Measurements from ENCODE around the gene LAT.
"Not testable (repeated sequence)": the region's sequence is repeated elsewhere in the genome, so short reads cannot be mapped to it uniquely, and the experiment has no call there.

The LAT gene

DNA sequence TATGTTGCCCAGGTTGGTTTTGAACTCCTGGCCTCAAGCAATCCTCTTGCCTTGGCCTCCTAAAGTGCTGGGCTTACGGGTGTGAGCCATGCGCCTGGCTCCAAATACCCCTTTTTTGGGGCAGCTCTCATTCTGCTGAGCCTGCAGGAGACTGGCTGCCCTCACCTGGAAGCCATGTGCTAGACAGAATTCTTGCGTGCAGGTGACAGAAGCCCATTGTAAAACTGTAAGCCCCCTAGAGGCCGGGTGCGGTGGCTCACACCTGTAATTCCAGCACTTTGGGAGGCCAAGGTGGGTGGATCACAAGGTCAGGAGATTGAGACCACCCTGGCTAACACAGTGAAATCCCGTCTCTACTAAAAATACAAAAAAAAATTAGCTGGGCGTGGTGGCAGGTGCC is 4.5 kb upstream of the LAT start:
- not testable (repeated sequence) for FAIRE-seq

DNA sequence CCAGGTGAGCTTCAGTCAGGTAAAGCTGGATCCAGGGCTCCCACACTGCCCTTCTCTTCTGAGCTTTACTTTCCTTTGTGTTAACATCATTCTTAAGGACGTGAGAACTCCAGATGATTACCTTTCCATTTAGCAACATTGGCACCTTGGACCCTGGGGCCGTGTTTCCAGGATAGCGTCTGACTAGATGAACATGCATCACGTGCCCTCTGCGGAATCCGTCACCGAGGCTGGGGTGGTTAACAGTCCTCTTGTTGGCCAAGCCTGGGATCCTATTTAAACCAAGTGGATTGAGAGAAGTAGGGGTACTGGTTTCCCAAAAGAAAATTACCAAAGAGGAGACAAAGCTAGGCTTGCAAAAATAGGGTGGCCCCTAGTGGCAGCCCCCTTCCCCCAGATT is 3.9 kb upstream of the LAT start:
- FAIRE-seq = no peak

- no peak for FAIRE-seq
These were observed 3.3 kb upstream of the LAT start for GRCh38 chr16:28981517-28981916.

DNA sequence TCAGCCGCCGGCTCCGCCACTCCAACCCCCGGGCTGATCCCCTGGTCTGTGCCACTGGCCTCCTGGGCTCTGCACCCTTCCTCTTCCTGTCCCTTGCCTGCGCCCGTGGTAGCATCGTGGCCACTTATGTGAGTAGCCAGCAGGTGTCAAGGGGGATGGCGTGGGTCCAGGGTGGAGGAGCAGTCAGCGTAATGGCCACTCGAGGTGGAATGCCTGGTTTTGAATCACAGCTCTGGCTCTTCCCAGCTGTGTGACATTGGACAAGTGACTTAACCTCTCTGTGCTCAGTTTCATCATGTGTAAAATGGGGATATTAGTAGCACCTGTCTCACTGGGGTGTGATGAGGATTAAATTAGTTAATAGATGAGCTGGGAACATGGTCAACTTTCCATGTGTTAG is 2.4 kb upstream of the LAT start:
- no peak for FAIRE-seq

- FAIRE-seq = no peak
These were observed 1.9 kb upstream of the LAT start for GRCh38 chr16:28982949-28983348.

GRCh38 chr16:28983644-28984043 is 1.2 kb upstream of the LAT start:
- FAIRE-seq = no peak

DNA sequence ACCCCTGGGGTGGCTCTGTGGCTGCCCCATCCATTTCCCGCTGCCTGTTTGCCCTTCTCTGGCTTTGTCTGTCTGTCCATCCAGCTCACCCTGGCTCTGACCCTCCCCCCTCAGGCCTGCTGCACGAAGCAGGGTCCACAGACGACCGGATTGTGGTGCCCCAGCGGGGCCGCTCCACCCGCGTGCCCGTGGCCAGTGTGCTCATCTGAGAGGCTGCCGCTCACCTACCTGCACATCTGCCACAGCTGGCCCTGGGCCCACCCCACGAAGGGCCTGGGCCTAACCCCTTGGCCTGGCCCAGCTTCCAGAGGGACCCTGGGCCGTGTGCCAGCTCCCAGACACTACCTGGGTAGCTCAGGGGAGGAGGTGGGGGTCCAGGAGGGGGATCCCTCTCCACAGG is 761 bp upstream of the LAT start:
- no peak for FAIRE-seq

DNA sequence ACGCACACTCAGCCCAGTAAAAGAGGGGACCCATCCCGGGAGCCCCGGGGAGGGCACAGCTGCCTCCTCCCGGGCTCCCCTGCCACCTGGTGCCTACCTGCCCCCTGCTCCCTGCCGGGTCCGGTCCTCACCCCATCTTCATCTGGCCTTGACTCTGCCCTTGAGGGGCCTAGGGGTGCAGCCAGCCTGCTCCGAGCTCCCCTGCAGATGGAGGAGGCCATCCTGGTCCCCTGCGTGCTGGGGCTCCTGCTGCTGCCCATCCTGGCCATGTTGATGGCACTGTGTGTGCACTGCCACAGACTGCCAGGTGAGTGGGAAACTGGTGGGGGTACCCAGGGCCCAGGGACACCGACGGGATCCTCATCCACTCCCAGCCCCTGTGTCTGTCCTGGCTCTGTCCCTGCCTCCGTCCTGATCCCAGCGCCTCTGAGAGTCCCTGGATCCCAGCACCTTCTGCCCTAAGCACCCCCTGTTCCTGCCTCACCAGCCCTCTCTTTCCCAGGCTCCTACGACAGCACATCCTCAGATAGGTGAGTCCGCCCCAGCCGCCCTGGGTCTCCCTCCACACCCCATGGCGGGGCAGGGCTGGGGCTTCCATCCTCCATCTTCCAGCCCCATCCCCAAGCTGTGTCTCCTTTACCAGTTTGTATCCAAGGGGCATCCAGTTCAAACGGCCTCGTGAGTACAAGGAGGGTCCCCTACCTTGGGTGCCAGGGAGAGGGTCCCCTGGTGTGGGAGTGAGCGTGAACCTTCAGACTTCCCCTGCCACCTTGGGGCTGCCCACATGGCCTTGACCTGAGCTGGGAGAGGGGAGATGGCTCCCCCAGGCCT is 574 bp downstream of the LAT start:
- no peak for FAIRE-seq

DNA sequence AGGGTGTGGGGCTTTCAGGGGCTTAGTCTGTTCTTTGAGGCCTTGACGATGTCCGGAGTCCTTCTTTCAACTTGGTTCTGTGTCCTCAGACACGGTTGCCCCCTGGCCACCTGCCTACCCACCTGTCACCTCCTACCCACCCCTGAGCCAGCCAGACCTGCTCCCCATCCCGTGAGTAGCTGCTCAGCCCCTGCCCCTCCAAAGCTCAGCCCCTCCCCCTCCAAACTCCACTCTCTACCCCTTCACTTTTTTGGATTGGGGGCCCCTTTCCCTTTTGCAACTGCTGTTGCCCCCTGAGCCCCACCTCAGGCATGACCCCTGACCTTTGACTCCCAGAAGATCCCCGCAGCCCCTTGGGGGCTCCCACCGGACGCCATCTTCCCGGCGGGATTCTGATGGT is 1.2 kb downstream of the LAT start:
- no peak for FAIRE-seq

DNA sequence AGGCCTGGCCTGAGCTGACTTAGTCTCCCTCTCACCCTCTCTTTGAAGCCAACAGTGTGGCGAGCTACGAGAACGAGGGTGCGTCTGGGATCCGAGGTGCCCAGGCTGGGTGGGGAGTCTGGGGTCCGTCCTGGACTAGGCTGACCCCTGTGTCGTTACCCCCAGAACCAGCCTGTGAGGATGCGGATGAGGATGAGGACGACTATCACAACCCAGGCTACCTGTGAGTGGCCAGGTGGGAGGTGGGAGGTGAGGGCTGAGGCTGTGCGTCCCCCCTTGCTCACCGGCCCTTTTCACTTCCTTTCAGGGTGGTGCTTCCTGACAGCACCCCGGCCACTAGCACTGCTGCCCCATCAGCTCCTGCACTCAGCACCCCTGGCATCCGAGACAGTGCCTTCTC is 1.6 kb downstream of the LAT start:
- no peak for FAIRE-seq

DNA sequence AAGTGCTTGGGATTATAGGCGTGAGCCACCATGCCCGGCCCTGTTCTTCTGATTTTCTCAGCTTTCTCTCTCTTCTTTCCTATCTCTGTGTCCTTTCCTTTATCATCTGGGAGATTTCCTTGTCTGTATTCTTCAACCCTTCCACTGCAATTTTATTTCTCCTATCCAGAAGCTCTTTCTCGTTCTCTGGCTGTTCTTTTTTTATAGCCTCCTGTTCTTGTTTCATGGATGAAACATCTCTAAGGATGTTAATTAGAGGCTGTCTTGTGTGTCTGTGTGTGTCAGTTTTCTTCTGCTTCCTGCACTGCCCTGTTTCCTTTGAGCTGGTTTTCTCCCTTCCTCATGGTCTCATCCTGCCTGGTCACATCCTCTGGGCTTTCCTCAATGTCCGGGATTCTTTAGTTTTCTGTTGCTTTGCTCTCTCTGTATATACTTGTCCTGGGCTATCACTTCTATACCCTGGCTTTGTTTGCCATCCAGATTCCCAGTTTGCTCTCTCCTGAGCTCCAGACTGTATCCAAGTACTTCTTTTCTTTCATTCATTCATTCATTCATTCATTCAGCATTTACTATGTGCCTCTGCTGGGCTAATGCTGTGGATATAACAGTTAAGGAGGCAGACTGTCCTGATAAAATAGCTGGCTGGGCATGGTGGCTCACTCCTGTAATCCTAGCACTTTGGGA is 2.5 kb downstream of the LAT start:
- no peak for FAIRE-seq

GRCh38 chr16:28989363-28989762 is 4.5 kb downstream of the LAT start:
- FAIRE-seq = no peak

DNA sequence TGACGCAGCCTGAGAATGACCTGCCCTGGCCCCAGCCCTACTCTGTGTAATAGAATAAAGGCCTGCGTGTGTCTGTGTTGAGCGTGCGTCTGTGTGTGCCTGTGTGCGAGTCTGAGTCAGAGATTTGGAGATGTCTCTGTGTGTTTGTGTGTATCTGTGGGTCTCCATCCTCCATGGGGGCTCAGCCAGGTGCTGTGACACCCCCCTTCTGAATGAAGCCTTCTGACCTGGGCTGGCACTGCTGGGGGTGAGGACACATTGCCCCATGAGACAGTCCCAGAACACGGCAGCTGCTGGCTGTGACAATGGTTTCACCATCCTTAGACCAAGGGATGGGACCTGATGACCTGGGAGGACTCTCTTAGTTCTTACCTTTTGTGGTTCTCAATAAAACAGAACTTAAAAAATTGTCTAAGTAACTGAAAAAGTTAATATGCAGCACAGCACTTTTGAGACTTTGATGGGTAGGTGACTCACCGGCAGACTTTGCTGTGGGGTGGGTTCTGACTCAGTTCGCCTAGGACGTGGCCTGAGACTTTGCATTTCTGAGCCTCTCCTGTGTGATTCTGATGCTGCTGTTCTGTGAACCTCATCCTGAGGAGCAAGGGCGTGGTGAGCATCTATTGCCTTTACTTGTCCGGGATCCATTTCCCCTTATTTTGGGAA is 5.7 kb downstream of the LAT start:
- no peak for FAIRE-seq

DNA sequence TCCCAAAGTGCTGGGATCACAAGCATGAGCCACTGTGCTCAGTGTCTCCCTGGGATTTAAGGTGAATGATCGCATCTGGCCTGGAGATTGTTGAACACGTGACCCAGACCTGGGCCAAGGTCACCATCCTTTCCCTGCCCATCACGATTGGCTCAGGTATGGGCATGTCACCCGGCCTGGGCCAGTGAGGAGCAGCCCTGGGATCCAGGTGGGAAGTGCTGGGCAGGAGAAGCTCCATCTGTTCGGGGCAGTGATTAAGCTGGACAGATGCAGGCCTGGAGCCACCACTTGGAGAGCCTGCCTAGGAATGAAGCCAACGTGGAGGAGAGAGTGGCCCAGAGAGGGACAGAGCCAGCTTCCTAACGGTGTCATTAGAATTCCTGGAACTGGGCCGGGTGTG is 6.8 kb downstream of the LAT start:
- no peak for FAIRE-seq

- FAIRE-seq = no peak
These were observed 7.6 kb downstream of the LAT start for GRCh38 chr16:28992496-28992895.

DNA sequence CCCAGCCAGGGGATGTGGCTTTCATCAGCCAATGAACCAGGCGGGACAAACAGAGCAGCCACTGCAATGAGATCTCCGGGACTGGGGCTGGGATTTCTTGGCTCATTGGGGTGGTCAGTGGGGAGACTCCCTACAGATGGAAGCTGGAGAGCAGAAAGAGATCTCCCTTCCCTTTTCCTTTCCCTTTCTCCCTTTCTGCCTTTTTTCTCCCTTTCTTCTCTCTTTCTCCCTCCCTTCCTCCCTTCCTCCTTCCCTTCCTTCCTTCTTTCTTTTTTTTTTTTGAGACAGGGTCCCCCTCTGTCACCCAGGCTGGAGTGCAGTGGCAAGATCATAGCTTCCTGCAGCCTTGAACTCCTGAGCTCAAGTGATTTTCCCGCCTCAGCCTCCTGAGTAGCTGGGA is 14.0 kb downstream of the LAT start:
- FAIRE-seq = no peak

- FAIRE-seq = no peak
These were observed 14.7 kb downstream of the LAT start for GRCh38 chr16:28999577-28999976.

GRCh38 chr16:29000019-29000418 is 15.2 kb downstream of the LAT start:
- FAIRE-seq = no peak

GRCh38 chr16:29004496-29005139 is 19.8 kb downstream of the LAT start:
- not testable (repeated sequence) for FAIRE-seq

DNA sequence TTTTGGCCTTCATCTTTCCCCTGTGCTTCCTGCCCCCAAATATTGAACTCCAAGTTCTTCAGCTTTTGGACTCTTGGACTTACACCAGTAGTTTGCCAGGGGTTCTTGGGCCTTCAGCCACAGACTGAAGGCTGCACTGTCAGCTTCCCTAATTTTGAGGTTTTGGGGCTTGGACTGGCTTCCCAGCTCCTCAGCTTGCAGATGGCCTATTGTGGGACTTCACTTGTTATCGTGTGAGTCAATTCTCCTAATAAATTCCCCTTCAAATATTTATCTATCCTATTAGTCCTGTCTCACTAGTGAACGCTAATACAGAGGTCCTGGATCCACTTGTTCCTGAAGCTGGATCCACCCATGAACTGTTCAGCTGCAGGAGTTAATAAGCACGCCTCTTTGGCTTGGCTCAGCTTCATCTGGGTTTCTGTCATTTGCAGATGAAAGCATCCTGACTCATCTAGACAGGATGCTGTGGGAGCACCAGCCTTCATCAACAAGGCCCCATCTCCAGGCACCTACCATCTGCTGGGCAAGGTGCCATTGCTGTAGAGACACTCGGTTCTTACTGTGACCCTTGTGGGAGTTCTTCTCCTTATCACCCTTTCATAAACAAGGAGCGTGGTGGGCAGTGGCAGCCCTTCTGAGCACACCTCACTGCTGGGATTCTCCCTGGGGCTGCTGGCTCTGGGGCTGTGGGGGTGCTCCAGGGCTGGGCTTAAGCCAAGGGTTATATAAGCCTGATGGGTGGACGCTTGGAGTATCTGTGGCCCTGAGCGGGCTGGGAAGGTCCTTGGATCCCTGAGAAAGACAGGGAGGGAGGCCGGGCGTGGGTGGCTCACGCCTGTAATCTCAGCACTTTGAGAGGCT is 23.1 kb downstream of the LAT start:
- no peak for FAIRE-seq

DNA sequence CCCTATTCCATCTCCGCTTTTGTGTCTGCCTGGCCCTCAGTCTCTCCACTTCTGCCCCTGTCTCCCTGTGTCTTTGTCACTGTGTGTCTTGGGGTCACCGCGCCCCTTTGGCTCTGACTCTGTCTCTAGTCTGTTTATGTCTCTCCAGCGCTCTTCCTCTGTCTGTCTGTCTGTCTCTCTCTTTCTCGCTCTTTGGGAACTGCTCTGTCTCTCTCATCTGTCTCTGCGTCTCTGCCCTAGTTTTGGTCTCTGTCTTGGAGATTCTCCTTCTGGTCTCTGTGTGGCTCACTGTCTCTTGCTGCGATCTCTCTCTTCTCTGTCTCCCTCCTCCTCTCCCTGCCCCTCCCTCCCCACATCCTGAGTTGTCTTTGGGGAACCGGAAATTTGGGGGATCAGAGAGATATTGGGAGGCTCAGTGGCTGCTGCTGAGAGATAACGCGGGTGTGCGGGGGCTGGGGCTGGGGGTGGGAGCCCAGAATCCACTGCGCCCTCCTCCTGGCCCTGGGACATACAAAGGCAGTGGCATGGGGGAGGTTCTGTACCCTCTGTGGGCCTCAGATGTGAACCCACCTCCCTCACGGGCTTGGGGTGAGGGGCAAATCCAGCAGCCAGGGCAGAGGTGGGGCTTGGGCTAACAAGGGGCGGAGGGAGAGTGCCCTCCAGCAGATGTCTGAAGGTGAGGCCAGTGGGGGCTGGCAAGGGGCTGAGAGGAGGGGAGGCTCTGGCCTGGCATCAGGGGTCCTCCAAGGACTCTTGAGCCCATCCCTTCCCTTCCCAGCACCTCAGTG is 24.4 kb downstream of the LAT start:
- FAIRE-seq = no peak

DNA sequence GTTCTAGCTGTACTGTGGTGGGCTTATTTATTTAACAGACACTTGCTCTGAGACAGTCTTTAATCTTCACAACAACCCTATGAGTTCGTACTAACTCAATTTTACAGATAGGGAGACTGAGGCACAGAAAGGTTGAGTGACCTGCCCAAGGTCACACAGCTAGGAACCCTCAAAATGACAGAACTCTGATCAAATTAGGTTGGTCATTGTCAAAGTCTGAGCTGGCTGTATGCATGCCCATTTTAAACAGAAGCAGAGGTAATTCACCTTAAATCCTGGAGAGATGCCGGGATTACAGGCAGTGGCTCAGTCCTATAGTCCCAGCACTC is 24.9 kb downstream of the LAT start:
- FAIRE-seq = no peak
